G401.6 (cell line): ENCODE results near the gene PLCB1.
"Not testable (repeated sequence)": the region's sequence is repeated elsewhere in the genome, so short reads cannot be mapped to it uniquely, and the experiment has no call there.

Experiments
- FAIRE-seq: peaks from 2 replicates; lab custom pipeline; 2012; peaks lifted over from hg19 to GRCh38; lab: Jason Lieb, UNC

The PLCB1 gene

DNA sequence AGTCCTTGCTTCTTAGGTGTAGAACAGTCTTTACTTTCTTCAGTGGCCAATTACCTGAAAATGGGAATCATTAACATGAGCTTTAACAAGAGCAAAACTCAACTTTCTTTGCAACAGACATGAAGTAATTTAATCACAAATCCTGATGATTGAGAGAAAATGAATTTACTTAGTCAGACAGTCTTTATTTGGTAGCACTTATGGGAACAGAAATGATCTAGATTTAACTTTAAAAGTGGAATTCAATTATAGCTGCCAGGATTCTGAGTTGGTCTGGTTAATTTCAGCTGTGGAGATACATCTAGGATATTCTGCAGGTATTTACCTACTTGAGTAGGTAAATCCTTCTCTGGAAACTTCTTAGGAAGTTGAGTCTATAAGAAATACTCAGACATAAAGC is 492.6 kb downstream of the PLCB1 start:
- no peak for FAIRE-seq

- FAIRE-seq = no peak
These were observed 495.4 kb downstream of the PLCB1 start for GRCh38 chr20:8627340-8628004.

- FAIRE-seq = no peak
These were observed 499.2 kb downstream of the PLCB1 start for GRCh38 chr20:8631271-8631670.

GRCh38 chr20:8633366-8633765 is 501.3 kb downstream of the PLCB1 start:
- FAIRE-seq = no peak

DNA sequence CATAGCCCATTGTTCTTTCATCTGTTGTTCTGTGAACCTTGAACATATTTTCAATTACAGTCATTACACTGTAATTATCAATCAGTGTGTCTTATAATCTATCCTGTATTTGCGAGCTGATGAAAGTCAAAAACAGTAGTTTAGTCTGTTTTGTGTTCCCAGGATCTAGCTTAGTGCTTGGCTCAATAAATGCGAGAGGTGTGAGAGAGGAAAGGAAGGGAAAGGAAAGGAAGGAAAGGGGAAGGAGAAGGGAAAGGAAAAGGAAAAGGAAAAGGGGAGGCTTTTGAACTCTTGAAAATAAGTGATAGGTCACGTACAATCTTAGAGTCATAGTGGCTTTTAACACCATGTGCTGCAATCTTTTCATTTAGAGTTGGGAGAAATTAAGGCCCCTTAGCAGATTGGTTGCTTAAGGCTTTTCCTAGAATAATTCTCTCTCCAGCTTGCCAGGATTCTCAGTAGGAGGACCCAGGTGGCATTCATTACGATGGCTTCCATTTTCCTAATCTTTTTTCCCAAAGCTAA is 503.0 kb downstream of the PLCB1 start:
- FAIRE-seq = no peak

GRCh38 chr20:8635837-8636236 is 503.8 kb downstream of the PLCB1 start:
- no peak for FAIRE-seq

- no peak for FAIRE-seq
These were observed 507.2 kb downstream of the PLCB1 start for GRCh38 chr20:8639112-8639778.

- FAIRE-seq = no peak
These were observed 508.4 kb downstream of the PLCB1 start for GRCh38 chr20:8640461-8640860.

DNA sequence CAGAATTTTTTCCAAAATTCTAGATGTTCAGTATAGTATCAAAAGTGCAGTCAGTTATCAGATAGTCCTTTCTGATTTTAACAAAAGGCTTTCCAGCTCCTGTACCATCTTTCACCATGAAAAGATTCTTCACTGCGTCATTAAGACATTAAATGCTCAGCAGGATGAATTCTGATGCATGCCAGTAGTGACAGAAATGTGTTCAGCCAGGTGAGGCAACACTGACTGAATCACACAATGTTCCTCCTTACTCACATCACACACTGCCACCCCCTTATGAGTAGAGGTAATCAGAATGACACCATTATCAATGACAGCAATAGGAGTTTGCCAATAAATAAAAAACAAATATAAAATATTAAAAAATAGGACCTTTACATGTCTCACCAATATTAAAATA is 510.2 kb downstream of the PLCB1 start:
- no peak for FAIRE-seq

GRCh38 chr20:8644468-8644867 is 512.4 kb downstream of the PLCB1 start:
- FAIRE-seq = not testable (repeated sequence)

GRCh38 chr20:8645326-8645725 is 513.3 kb downstream of the PLCB1 start:
- FAIRE-seq = no peak

GRCh38 chr20:8646033-8646441 is 514.0 kb downstream of the PLCB1 start:
- no peak for FAIRE-seq

- FAIRE-seq = no peak
These were observed 514.6 kb downstream of the PLCB1 start for GRCh38 chr20:8646716-8647115.

DNA sequence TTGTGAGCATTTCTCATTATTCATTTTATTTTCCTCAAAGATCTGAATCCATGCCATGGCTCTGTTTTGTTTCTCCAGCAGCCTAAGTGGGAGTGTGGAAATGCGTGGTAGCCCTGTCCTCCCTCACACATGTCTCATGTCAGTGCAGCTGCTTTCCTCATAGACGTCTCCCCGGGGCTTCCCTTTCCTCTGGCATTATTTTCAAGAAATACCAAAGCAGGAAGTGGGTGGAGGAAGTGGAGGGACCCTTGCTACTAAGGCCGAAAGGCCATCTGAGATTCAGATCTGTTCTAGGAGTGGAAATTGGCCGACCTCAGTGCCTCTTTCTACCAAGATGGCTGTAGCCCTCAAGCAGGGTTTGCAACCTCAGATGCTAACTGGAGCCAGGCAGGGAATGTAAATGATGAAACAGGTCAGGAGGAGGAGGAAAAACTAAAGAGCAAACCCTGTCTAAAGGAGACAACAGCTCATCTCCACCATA is 515.9 kb downstream of the PLCB1 start:
- FAIRE-seq = no peak

DNA sequence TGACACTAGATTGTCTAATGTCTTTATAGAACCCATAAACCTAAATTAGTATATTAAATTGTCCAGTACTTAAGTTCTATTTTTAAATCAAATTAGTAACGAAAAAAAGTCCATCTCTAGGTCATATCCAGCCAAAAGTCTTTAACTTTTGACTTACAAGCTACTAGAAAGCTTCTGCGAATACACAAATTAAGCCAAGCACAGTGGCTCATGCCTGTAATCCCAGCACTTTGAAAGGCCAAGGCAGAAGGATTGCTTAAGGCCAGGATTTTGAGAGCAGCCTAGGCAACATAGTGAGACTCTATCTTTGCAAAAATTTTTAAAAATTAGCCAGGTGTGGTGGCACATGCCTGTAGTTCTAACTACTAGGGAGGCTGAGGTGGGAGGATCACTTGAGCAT is 516.4 kb downstream of the PLCB1 start:
- FAIRE-seq = no peak

DNA sequence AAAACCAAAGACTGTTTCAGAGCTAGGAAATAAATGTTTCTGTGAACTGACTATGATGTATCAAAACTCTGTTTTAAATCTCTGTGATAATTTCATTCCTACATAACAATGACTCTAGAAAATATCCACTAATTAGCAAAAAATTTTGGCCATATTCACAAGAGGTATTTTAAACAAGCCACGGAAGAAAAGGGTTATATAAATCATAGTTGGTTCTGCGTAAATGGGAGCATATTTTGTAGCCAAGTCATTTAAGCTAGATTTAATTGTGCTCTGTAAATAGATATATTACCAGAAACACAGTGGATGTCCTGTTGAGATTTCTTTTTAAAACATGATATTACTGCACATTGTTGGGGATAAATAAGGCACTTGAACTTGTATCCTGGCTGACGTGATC is 520.3 kb downstream of the PLCB1 start:
- no peak for FAIRE-seq

- no peak for FAIRE-seq
These were observed 522.4 kb downstream of the PLCB1 start for GRCh38 chr20:8654486-8654885.

- FAIRE-seq = no peak
These were observed 524.3 kb downstream of the PLCB1 start for GRCh38 chr20:8656335-8656734.

DNA sequence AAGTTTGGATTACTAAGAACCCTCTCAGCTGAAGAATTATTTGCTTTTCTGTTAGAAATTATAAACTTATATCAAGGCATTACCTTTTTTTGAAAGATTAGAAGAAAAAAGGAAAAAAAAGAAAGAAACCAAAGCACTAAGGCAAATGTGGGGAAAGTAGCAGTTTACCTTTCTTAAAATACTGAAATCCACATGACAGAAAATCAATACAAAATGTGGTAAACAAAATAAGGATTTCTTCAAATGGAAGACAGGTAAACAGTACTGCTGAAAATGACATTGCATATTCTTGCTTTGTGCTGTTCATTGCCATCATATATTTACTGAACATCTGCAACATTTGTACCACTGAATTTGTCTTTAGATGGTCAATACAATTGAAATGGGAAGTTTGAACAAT is 525.6 kb downstream of the PLCB1 start:
- no peak for FAIRE-seq

- no peak for FAIRE-seq
These were observed 526.0 kb downstream of the PLCB1 start for GRCh38 chr20:8658103-8658502.

- FAIRE-seq = no peak
These were observed 529.3 kb downstream of the PLCB1 start for GRCh38 chr20:8661229-8661952.

DNA sequence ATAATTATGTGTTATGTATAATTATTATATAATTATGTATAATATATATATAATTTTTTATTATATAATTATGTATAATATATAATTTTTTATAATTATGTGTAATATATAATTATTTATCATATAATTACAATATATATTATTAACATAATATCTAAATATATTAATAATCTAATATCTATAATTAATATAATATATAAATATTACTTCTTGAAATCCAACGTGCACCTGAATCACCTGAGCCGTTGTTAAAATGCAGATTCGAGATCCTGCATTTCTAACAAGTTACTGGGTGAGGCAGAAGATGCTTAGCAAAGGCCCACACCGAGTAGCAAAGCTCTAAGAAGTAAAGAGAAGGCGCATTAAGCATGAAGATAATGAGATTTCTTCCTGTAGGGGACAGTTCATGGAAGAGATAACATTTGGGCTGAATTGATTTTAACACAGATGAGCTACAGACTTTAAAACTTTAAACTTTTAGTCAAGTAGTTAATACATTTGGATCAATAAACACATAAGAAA is 530.4 kb downstream of the PLCB1 start:
- no peak for FAIRE-seq

GRCh38 chr20:8663424-8663823 is 531.4 kb downstream of the PLCB1 start:
- FAIRE-seq = no peak
